Muscle of arm (tissue), 12 donors: ENCODE results near the gene KRTAP17-1. TPM values are rescaled to one million over a fixed set of nuclear protein-coding genes. Genes with fewer than 3 reads are reported as not detected.
"Not testable (repeated sequence)": the region's sequence is repeated elsewhere in the genome, so short reads cannot be mapped to it uniquely, and the experiment has no call there.

Source experiments
- DNase-seq: peaks from one replicate; pipeline ENCODE4 v3.0.0-alpha.2; 2013
- polyA plus RNA-seq, 12 donors: library from polyadenylated mRNA; unstranded; fragments of 120-200 nt; gene quantifications; one replicate each; pipeline ENCODE4 v1.2.1, GENCODE V29; 2013; ENCODE audit not compliant: insufficient read length in 12 of 12

The KRTAP17-1 gene
- polyA plus RNA-seq, 12 donors, result not detected

GRCh38 chr17:41304091-41304490, 11.4 kb downstream of the KRTAP17-1 start:
- no peak for DNase-seq

DNA sequence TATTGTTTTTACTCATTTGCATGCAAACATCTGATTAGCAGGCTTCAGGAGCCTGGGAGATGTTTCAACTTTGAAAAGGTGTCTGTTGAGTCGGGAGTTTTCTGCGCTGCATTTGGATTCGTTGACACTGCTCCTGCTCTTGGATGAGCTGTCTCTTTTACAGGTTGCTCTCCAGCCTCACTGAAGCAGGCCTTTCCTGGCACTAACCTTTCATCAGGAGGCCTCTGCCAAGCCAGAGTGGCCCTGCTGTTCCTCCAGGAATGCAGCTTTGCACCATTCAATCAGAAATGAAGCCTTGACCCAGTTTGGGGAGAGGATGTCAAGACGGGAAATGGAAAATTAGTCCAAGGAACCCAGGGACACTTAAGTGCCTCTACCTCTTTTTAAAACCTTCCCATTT, 12.5 kb downstream of the KRTAP17-1 start:
- DNase-seq, result no peak

- no peak for DNase-seq
Measured at GRCh38 chr17:41301916-41302901, 13.3 kb downstream of the KRTAP17-1 start, which contains the start of gene KRTAP29-1. Gene KRTAP29-1 (minus strand): TSS chr17:41302851. CDS start chr17:41302851, 0 bp downstream.

DNA sequence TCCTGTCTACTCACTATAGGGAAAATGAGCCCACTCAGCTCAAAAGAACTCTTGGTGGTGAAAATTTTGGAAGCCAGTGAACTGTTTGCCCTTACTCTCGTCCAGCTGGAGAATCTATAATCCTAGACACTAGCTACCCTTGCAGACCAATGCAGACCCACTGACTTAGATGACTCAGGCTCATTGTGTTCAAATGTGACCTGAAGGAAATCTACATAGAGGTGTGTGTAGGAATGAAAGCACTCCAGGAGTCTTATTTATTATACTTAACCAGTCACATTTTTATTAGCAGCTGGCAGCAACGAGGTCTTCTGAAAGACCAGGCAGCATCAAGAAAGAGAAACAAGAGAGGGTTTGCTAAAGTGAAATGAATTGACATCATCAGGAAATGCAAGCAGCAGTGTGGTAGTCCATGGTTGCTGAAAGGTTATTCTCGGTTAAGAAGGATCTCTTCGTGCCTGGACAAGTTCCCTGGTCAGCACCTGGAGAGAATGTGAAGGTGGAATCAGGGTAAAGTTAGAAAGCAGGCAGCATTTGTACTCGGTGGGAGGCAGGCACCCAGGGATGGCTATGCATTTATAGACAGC, 14.2 kb downstream of the KRTAP17-1 start:
- DNase-seq, result no peak

- no peak for DNase-seq
Measured at GRCh38 chr17:41298458-41299135, 16.9 kb downstream of the KRTAP17-1 start.

GRCh38 chr17:41296846-41297245, 18.7 kb downstream of the KRTAP17-1 start:
- DNase-seq, result no peak

GRCh38 chr17:41294016-41294415, 21.5 kb downstream of the KRTAP17-1 start:
- no peak for DNase-seq

- DNase-seq, result no peak
Measured at GRCh38 chr17:41287050-41287449, 28.5 kb downstream of the KRTAP17-1 start.

- no peak for DNase-seq
Measured at GRCh38 chr17:41284546-41284945, 31.0 kb downstream of the KRTAP17-1 start.

GRCh38 chr17:41284043-41284442, 31.5 kb downstream of the KRTAP17-1 start:
- no peak for DNase-seq

- no peak for DNase-seq
Measured at GRCh38 chr17:41278176-41278955, 37.1 kb downstream of the KRTAP17-1 start.

DNA sequence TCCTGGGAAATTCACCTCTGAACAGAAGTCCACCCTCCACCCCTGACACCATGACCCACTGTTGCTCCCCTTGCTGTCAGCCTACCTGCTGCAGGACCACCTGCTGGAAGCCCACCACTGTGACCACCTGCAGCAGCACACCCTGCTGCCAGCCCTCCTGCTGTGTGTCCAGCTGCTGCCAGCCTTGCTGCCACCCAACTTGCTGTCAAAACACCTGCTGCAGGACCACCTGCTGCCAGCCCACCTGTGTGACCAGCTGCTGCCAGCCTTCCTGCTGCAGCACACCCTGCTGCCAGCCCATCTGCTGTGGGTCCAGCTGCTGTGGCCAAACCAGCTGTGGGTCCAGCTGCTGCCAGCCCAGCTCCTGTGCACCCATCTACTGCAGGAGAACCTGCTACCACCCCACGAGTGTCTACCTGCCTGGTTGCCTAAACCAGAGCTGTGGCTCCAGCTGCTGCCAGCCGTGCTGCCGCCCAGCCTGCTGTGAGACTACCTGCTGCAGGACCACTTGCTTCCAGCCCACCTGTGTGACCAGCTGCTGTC, 39.8 kb downstream of the KRTAP17-1 start, which contains the start of gene KRTAP9-7:
Gene KRTAP9-7 (plus strand): TSS at position 51 of the 543 bp plus-strand sequence. CDS start 0 bp downstream, at position 51.
- not testable (repeated sequence) for DNase-seq

- no peak for DNase-seq
Measured at GRCh38 chr17:41271858-41272257, 43.7 kb downstream of the KRTAP17-1 start.

DNA sequence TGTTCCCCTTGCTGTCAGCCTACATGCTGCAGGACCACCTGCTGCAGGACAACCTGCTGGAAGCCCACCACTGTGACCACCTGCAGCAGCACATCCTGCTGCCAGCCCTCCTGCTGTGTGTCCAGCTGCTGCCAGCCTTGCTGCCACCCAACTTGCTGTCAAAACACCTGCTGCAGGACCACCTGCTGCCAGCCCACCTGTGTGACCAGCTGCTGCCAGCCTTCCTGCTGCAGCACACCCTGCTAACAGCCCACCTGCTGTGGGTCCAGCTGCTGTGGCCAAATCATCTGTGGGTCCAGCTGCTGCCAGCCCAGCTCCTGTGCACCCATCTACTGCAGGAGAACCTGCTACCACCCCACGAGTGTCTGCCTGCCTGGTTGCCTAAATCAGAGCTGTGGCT, 44.2 kb downstream of the KRTAP17-1 start:
- DNase-seq, result not testable (repeated sequence)

DNA sequence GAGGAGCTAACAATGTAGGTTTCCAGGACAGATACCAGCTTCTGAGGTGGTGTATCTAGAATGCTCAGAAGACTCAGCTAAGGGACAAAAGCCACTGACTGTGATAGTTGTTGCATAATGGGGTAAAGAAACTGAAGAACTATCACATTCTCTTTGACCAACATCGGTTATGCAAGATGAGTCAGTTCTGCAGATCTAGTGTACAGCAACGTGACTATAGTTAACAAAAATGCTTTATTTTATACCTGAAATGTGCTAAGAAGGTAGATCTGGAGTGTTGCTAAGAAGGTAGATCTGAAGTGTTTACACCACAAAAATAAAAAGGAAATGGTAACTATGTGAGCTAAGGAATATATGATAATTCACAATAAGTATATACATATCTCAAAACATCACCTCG, 47.8 kb downstream of the KRTAP17-1 start:
- no peak for DNase-seq

DNA sequence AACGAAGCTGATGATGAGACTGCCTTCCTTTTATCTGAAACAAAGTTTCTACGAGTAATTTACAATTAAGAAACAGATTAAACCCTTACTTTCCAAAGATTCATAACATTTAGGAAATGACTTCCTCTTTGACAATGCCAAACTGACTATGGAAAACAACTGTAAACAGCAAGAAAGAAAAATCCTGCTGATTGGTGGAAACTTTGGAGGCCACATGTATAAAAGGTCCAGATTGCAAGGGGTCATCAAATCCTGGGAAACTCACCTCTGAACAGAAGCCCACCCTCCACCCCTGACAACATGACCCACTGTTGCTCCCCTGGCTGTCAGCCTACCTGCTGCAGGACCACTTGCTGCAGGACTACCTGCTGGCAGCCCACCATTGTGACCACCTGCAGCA, 50.4 kb downstream of the KRTAP17-1 start, which contains the start of gene KRTAP9-6:
Gene KRTAP9-6 (plus strand): TSS at position 301 of the 400 bp plus-strand sequence. CDS start 0 bp downstream, at position 301.
- DNase-seq, result no peak
